MM.1S (cell line): ENCODE results near the gene CAPN6.

Experiments used
- CTCF ChIP-seq: fragments of 300-600 bp; sonication (generic); IDR thresholded peaks from 2 replicates; pipeline ENCODE4 v1.5.1; 2016; ENCODE audit warnings: antibody characterized with exemption, low read length, mixed read lengths
- EZH2 ChIP-seq: fragments of 300-600 bp; sonication (generic); optimal IDR thresholded peaks from 2 replicates; pipeline ENCODE3; 2017; ENCODE audit warnings: low read depth, mild to moderate bottlenecking, antibody characterized with exemption, low read length, mixed read lengths

GRCh38 chrX:111284631-111285293, 14.5 kb upstream of the CAPN6 start:
- no peak for TF ChIP-seq CTCF
- TF ChIP-seq EZH2, result no peak
